Measurements from ENCODE around the gene CLBA1. TPM values are rescaled to one million over a fixed set of nuclear protein-coding genes. Genes with fewer than 3 reads are reported as not detected.

The CLBA1 gene
- total RNA-seq, 3 donors from 2014 or later, result 4.5 to 17.0 (median 8.8) TPM

DNA sequence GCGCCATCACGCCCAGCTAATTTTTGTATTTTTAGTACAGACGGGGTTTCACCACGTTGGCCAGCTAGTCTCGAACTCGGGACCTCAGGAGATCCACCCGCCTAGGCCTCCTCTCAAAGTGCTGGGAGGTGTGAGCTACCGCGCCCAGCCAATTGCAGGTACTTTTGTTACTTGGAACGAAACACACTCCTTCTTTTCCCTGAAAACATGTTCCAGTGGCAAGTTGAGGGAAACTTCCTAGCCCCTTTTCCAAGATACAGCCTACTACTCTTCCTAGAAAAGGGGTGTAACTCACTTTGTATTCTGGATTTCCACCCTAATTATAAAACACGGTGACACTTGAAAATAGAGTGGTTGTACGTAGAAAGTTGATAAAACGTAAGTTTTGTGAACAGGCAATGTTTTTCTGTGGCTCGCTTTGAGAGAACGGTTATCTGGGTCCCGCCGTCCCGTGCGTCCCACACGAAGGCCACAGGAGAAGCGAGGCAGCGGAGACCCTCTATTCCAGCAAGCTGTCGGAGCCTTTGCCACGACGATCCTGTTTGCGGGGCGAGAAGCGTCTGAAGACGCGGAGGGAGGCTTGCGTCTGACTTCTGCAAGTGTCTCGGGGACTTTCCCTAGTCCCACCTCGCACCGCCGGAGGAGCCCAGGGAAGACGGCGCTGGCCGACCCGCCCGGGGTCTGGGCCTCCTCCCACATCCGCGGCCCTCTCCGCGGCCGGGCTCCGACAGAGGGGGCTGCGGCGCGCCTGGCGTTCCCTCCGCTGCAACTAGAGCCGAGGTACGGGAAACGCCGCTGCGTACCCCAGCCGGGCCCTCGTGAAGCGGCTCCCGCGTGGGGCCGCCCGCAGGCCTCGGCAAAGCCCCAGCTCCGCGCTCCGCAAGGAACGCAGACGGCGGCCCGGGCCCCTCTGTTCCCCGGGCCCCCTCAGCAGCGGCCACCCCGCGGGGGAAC, 34.5 kb downstream of the CLBA1 start:
- H3K36me3 ChIP-seq, result no peaks in the 10 kb centered on the region
- intact Hi-C loops (cut with DNase I; ENCODE audit: low total_unique reads), result no loop called here
- H3K27me3 ChIP-seq, result no peaks in the 10 kb centered on the region
- H3K4me3 ChIP-seq, result peak overlapping the region; percentile 72 to 99 (median 97)
- peaks cover 5 to 9% of the 10 kb centered on the region in 2 donors for H3K4me1 ChIP-seq
- no peaks in the 10 kb centered on the region for H3K9me3 ChIP-seq
- no peak for DNase-seq (ENCODE audit: low spot score in 2 of 2)
- TF ChIP-seq POLR2AphosphoS5 (IDR thresholded peaks at IDR 0.05) (no peak), POLR2A (IDR thresholded peaks at IDR 0.05) (no peak), CTCF (IDR thresholded peaks at IDR 0.05) (no peak)
- H3K27ac ChIP-seq, result peak overlapping the region; percentile 80 to 90

GRCh38 chr14:105020815-105021655, 35.4 kb downstream of the CLBA1 start, which contains the start of gene CDCA4:
TSS of gene CDCA4 (minus strand) at chr14:105021083. CDS start at chr14:105011929, 9,154 bp downstream.
- H3K4me3 ChIP-seq, result peak within 1 kb of the TSS; percentile 72 to 99 (median 97)
- peak within 1 kb of the TSS; percentile 80 to 90 for H3K27ac ChIP-seq
- peak; percentile 96 to 97 for DNase-seq (ENCODE audit: low spot score in 2 of 2)
- no peaks in the 10 kb centered on the region for H3K9me3 ChIP-seq
- H3K36me3 ChIP-seq, result no peaks in the 10 kb centered on the region
- intact Hi-C loops (cut with DNase I; ENCODE audit: low total_unique reads), result no loop called here
- peak in 1 of 3 donors; percentile 19 for TF ChIP-seq CTCF (IDR thresholded peaks at IDR 0.05)
- TF ChIP-seq POLR2A (IDR thresholded peaks at IDR 0.05), result peak; percentile 68
- peak; percentile 77 to 89 (median 78) for TF ChIP-seq POLR2AphosphoS5 (IDR thresholded peaks at IDR 0.05)
- no peaks in the 10 kb centered on the region for H3K27me3 ChIP-seq
- H3K4me1 ChIP-seq, result peaks cover 5 to 9% of the 10 kb centered on the region in 2 donors

DNA sequence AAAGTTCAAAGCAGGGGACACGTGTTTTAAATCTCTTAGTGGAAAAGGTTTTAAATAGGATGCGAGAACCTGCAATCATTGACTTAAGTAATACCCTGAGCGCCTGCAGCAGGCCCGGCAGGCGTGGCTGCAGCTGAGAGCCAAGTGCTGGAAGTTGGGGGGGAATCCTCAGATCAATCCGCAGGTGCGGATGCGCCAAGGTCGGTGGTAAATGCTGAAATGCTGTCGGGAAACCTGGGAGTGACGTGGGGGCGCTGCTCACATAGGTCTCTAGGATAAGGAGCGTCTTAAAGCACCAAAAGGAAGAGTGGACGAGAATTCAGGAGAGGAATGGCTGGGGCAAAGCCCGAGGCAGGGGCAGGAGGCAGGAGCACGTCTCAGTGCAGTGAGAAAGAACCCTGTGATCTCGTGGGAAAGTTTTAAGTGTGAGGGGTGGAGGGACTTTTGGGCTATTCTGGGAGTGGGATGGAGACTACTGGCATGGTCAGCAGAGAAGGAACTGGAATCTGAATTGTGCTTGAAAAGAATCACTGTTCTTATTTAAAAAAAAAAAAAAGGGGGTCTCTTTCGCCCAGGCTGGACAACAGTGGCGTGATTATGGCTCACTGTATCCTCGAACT, 36.2 kb downstream of the CLBA1 start:
- H3K27me3 ChIP-seq, result no peaks in the 10 kb centered on the region
- TF ChIP-seq CTCF (IDR thresholded peaks at IDR 0.05) (no peak), POLR2AphosphoS5 (IDR thresholded peaks at IDR 0.05) (peak in 1 of 3 donors; percentile 10)
- peak in 1 of 2 donors; percentile 30 for DNase-seq (ENCODE audit: low spot score in 2 of 2)
- H3K4me1 ChIP-seq, result peaks cover 5 to 9% of the 10 kb centered on the region in 2 donors
- peak overlapping the region; percentile 43 to 99 (median 97) for H3K4me3 ChIP-seq
- no peaks in the 10 kb centered on the region for H3K36me3 ChIP-seq
- peak overlapping the region; percentile 80 to 90 for H3K27ac ChIP-seq
- intact Hi-C loops (cut with DNase I; ENCODE audit: low total_unique reads), result no loop called here
- no peaks in the 10 kb centered on the region for H3K9me3 ChIP-seq

DNA sequence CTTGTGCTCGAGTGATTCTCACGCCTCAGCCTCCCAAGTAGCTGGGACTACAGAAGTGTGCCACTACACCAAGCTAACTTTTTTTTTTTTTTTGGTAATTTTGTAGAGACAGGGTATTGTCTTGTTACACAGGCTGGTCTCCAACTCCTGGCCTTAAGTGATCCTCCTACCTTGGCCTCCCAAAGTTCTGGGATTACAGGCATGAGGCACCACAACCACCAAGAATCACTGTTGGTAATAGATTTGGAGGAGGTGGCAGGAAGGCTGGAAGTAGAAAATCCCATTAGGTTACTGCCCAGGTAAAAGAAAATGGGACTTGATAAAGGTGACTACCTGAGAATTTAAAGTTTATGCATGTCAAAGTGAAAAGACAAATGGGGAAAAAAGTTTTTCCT, 36.7 kb downstream of the CLBA1 start:
- intact Hi-C loops (cut with DNase I; ENCODE audit: low total_unique reads), result no loop called here
- no peak overlapping the region for H3K27ac ChIP-seq
- no peaks in the 10 kb centered on the region for H3K27me3 ChIP-seq
- no peaks in the 10 kb centered on the region for H3K36me3 ChIP-seq
- TF ChIP-seq CTCF (IDR thresholded peaks at IDR 0.05) (no peak), POLR2AphosphoS5 (IDR thresholded peaks at IDR 0.05) (no peak), POLR2A (IDR thresholded peaks at IDR 0.05) (no peak)
- H3K9me3 ChIP-seq, result no peaks in the 10 kb centered on the region
- peaks cover 5 to 9% of the 10 kb centered on the region in 2 donors for H3K4me1 ChIP-seq
- H3K4me3 ChIP-seq, result peak overlapping the region in 1 of 3 donors; percentile 97
- DNase-seq (ENCODE audit: low spot score in 2 of 2), result no peak
